ENCODE measurements around the gene PELI3. TPM values are rescaled to one million over a fixed set of nuclear protein-coding genes. Genes with fewer than 3 reads are reported as not detected.
A peak's percentile ranks its signal among the peaks of the same experiment; 100 is the strongest.

The PELI3 gene
- total RNA-seq, 4 donors from 2014 or later, result 28.7 to 50.4 (median 37.7) TPM

DNA sequence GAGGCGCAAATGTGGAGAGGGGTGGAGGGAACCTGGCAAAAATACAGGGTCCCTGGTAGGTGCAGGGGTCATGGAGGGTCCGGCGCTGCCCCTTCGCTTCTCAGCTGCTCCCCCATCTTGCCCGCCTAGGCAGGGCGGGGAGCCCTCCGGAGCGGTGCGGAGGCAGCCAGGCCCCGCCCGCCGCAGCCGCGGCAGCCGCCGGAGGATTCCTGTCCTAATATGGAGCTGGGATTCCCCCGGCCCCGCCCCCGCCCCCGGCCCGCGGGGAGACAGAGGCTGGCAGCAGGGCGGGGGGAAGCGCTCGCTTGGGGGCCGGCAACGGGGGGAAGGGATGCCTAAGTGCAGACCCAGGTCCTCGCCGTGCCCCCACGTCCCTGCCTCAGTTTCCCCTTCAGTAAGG, 46.9 kb upstream of the PELI3 start:
- WGBS, result 3% methylated on average over 15 of the region's 30 CpGs
- no peaks in the 10 kb centered on the region for H3K27me3 ChIP-seq
- peaks cover 0 to 34% (median 18%) of the 10 kb centered on the region in 4 donors for H3K36me3 ChIP-seq
- peaks cover 0 to 3% (median 0%) of the 10 kb centered on the region in 4 donors for H3K9me3 ChIP-seq
- H3K4me1 ChIP-seq, result peaks cover 37 to 44% (median 40%) of the 10 kb centered on the region in 4 donors
- TF ChIP-seq EP300 (IDR thresholded peaks at IDR 0.05) (no peak), CTCF (IDR thresholded peaks at IDR 0.05) (no peak), POLR2AphosphoS5 (IDR thresholded peaks at IDR 0.05) (no peak), POLR2A (IDR thresholded peaks at IDR 0.05; ENCODE audit: low read depth) (no peak)
- intact Hi-C loops (cut with DNase I), result no loop called here
- peak overlapping the region in 2 of 4 donors; percentile 3 to 46 for H3K27ac ChIP-seq (replicated peaks in 1 of 4)
- DNase-seq (ENCODE audit: extremely low spot score), result no peak
- no peak overlapping the region for H3K4me3 ChIP-seq

- no peak for TF ChIP-seq CTCF (IDR thresholded peaks at IDR 0.05)
- no peak for TF ChIP-seq EP300 (IDR thresholded peaks at IDR 0.05)
- no peak for TF ChIP-seq POLR2A (IDR thresholded peaks at IDR 0.05; ENCODE audit: low read depth)
- TF ChIP-seq POLR2AphosphoS5 (IDR thresholded peaks at IDR 0.05), result no peak
- 29% methylated on average over 37 of the region's 71 CpGs for WGBS
- H3K27me3 ChIP-seq, result no peaks in the 10 kb centered on the region
- peaks cover 36 to 44% (median 40%) of the 10 kb centered on the region in 4 donors for H3K4me1 ChIP-seq
- H3K36me3 ChIP-seq, result peaks cover 0 to 45% (median 25%) of the 10 kb centered on the region in 4 donors
- peaks cover 0 to 3% (median 0%) of the 10 kb centered on the region in 4 donors for H3K9me3 ChIP-seq
- intact Hi-C loops (cut with DNase I), result no loop called here
- peak within 1 kb of the TSS in 3 of 4 donors; percentile 46 to 72 (median 57) for H3K27ac ChIP-seq (replicated peaks in 1 of 4)
- DNase-seq (ENCODE audit: extremely low spot score), result no peak
- no peak within 1 kb of the TSS for H3K4me3 ChIP-seq
Observed at GRCh38 chr11:66420671-66421476, 45.8 kb upstream of the PELI3 start, which contains the start of gene NPAS4. Gene NPAS4 (plus strand): TSS chr11:66421035. CDS start chr11:66421180, 145 bp downstream.

DNA sequence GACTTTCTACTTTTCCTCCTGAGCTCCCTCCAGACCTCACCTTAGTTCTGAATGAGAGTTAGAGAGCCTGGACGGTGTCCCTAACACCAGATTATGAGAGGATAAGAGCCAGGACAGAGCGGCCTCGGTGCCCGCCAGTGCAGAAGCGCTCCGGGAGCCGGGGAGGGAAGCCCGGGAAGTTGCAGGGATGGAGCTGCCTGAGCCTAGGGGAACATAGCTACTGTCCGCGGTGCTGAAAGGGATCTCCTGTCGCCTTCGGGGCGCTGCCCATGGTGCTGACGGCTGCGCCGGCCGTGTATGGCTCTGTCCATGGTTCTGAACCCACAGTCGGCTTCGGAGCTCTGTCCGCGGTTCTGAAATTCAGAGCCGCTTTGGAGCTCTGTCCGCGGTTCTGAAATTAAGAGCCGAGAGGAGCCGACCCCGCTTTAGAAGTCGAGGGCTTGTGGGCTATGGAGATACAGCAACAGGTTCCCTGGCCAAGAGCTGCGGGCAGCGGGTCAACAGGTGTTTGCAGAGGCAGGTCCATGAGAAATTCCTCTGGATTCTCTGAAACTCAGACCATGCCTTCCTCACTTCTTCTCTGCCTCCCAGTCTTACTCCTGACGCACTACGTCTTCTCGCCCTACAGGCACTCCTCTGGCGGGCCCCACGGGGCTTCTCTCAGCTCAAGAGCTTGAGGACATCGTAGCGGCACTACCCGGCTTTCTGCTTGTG, 45.1 kb upstream of the PELI3 start:
- H3K9me3 ChIP-seq, result peaks cover 0 to 3% (median 0%) of the 10 kb centered on the region in 4 donors
- intact Hi-C loops (cut with DNase I), result no loop called here
- H3K36me3 ChIP-seq, result peaks cover 0 to 52% (median 30%) of the 10 kb centered on the region in 4 donors
- TF ChIP-seq POLR2AphosphoS5 (IDR thresholded peaks at IDR 0.05), result peak; percentile 92 to 94
- TF ChIP-seq EP300 (IDR thresholded peaks at IDR 0.05), result no peak
- TF ChIP-seq CTCF (IDR thresholded peaks at IDR 0.05), result peak in 2 of 3 experiments; percentile 12 to 35
- TF ChIP-seq POLR2A (IDR thresholded peaks at IDR 0.05; ENCODE audit: low read depth), result peak; percentile 39
- peak; percentile 96 for DNase-seq (ENCODE audit: extremely low spot score)
- no peak overlapping the region for H3K4me3 ChIP-seq
- H3K4me1 ChIP-seq, result peaks cover 36 to 44% (median 40%) of the 10 kb centered on the region in 4 donors
- no peaks in the 10 kb centered on the region for H3K27me3 ChIP-seq
- 19% methylated on average over 27 of the region's 38 CpGs for WGBS
- peak overlapping the region in 3 of 4 donors; percentile 46 to 72 (median 57) for H3K27ac ChIP-seq (replicated peaks in 1 of 4)

GRCh38 chr11:66426314-66426713, 40.4 kb upstream of the PELI3 start:
- TF ChIP-seq POLR2A (IDR thresholded peaks at IDR 0.05; ENCODE audit: low read depth) (no peak), POLR2AphosphoS5 (IDR thresholded peaks at IDR 0.05) (no peak), EP300 (IDR thresholded peaks at IDR 0.05) (no peak), CTCF (IDR thresholded peaks at IDR 0.05) (no peak)
- WGBS, result 43% methylated on average over 2 of the region's 23 CpGs
- Histone ChIP-seq H3K27ac (replicated peaks in 1 of 4) (no peak overlapping the region), H3K27me3 (no peaks in the 10 kb centered on the region), H3K36me3 (peaks cover 0 to 57% (median 32%) of the 10 kb centered on the region in 4 donors), H3K4me3 (no peak overlapping the region), H3K9me3 (peaks cover 0 to 3% (median 0%) of the 10 kb centered on the region in 4 donors), H3K4me1 (peaks cover 1 to 6% (median 2%) of the 10 kb centered on the region in 4 donors)
- intact Hi-C loops (cut with DNase I), result no loop called here
- no peak for DNase-seq (ENCODE audit: extremely low spot score)

All from esophagus muscularis mucosa (tissue), 4 donors.